ENCODE results near the gene INCENP.
"Not testable (repeated sequence)": the region's sequence is repeated elsewhere in the genome, so short reads cannot be mapped to it uniquely, and the experiment has no call there.

DNA sequence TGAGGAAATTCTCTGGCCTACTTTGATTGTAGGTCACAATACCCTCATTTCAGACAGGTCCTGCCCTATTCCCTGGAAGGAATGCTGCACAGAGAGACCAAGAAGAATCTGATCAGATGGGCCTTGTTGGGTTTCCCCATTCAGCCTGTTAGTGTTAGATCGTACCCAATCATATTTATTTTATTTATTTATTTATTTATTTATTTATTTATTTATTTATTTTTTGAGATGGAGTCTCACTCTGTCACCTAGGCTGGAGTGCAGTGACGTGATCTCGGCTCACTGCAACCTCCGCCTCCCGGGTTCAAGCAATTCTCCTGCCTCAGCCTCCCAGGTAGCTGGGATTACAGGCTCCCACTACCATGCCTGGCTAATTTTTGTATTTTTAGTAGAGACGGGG, 39.0 kb upstream of the INCENP start:
- TF ChIP-seq, protein P1, sequence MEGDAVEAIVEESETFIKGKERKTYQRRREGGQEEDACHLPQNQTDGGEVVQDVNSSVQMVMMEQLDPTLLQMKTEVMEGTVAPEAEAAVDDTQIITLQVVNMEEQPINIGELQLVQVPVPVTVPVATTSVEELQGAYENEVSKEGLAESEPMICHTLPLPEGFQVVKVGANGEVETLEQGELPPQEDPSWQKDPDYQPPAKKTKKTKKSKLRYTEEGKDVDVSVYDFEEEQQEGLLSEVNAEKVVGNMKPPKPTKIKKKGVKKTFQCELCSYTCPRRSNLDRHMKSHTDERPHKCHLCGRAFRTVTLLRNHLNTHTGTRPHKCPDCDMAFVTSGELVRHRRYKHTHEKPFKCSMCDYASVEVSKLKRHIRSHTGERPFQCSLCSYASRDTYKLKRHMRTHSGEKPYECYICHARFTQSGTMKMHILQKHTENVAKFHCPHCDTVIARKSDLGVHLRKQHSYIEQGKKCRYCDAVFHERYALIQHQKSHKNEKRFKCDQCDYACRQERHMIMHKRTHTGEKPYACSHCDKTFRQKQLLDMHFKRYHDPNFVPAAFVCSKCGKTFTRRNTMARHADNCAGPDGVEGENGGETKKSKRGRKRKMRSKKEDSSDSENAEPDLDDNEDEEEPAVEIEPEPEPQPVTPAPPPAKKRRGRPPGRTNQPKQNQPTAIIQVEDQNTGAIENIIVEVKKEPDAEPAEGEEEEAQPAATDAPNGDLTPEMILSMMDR (IDR thresholded peaks at IDR 0.05), result not testable (repeated sequence)
- not testable (repeated sequence) for TF ChIP-seq POLR2AphosphoS5, POLR2A (IDR thresholded peaks at IDR 0.05)

Measured in stomach (tissue), 4 donors.